ENCODE measurements around the gene ZNF532.

DNA sequence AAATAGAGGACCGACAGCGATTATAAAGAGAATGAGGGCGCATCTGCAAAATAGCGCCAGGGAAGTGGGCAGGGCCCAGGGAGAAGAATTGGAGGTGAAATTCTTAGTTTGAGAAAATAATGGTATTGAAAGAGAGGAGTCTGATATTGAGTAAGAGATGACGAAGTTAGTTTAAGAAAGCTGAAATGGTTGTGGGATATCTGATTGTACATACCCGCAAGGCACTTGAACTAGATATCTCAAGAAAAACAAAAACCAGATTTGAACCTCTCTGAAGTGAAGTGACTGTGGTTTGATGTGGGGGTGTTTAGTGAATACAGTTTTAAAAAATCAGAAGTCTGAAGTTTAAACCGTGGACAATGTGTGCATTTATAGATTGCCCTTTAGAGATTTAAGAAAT lies 38.9 kb downstream of the ZNF532 start:
- TF ChIP-seq POLR2AphosphoS5 (IDR thresholded peaks at IDR 0.05; ENCODE audit: low read depth, low read length), result no peak
- TF ChIP-seq TAF1 (IDR thresholded peaks at IDR 0.05; ENCODE audit: borderline replicate concordance, insufficient read depth, low read length), result no peak
- TF ChIP-seq, protein P1, sequence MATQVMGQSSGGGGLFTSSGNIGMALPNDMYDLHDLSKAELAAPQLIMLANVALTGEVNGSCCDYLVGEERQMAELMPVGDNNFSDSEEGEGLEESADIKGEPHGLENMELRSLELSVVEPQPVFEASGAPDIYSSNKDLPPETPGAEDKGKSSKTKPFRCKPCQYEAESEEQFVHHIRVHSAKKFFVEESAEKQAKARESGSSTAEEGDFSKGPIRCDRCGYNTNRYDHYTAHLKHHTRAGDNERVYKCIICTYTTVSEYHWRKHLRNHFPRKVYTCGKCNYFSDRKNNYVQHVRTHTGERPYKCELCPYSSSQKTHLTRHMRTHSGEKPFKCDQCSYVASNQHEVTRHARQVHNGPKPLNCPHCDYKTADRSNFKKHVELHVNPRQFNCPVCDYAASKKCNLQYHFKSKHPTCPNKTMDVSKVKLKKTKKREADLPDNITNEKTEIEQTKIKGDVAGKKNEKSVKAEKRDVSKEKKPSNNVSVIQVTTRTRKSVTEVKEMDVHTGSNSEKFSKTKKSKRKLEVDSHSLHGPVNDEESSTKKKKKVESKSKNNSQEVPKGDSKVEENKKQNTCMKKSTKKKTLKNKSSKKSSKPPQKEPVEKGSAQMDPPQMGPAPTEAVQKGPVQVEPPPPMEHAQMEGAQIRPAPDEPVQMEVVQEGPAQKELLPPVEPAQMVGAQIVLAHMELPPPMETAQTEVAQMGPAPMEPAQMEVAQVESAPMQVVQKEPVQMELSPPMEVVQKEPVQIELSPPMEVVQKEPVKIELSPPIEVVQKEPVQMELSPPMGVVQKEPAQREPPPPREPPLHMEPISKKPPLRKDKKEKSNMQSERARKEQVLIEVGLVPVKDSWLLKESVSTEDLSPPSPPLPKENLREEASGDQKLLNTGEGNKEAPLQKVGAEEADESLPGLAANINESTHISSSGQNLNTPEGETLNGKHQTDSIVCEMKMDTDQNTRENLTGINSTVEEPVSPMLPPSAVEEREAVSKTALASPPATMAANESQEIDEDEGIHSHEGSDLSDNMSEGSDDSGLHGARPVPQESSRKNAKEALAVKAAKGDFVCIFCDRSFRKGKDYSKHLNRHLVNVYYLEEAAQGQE (IDR thresholded peaks at IDR 0.05; ENCODE audit: insufficient read depth in 1 of 2, low read depth in 2 of 2, low read length in 2 of 2), result no peak
